Measurements from ENCODE around the gene MFSD8.
"Not testable (repeated sequence)": the region's sequence is repeated elsewhere in the genome, so short reads cannot be mapped to it uniquely, and the experiment has no call there.

MFSD8 gene

DNA sequence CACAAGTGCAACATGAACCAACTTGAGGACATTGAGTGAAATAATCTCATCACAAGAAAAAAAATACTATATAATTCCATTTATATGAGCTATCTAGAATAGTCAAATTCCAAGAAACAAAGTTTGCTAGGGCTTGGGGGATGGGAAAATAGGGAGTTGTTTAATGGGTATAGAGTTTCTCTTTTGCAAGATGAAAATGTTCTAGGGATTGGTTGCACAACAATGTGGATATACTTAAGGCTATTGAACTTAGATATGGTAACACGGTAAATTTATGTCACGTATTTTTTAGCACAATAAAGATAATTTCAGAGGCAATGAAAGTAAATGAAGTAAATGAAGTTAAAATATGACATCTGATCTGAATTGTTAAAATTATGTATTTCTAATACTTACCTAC is 7.9 kb downstream of the MFSD8 start:
- Histone ChIP-seq H3K27me3 (ENCODE audit: control insufficient read depth, low read length) (no peaks in the 10 kb centered on the region), H3K36me3 (ENCODE audit: control insufficient read depth, low read length) (peaks cover 4% of the 10 kb centered on the region; the same call in 1 of the 2 replicates), H3K9me2 (replicated peaks; ENCODE audit: control insufficient read depth, low read length) (no peaks in the 10 kb centered on the region), H3K27ac (ENCODE audit: low read depth, low read length) (no peak overlapping the region), H3F3A (ENCODE audit: control insufficient read depth, insufficient read depth) (no peaks in the 10 kb centered on the region), H3K79me2 (ENCODE audit: control insufficient read depth, low read length) (peaks cover 17% of the 10 kb centered on the region), H3K4me3 (ENCODE audit: low read length) (no peak overlapping the region), H3K4me1 (ENCODE audit: control insufficient read depth, low read length) (no peaks in the 10 kb centered on the region), H3K4me2 (ENCODE audit: low read length) (no peak overlapping the region), H4K20me1 (ENCODE audit: control insufficient read depth, insufficient read depth, low read depth, low read length) (no peaks in the 10 kb centered on the region), H3K9me3 (ENCODE audit: control insufficient read depth, insufficient read depth, low read length) (no peaks in the 10 kb centered on the region)
- TF ChIP-seq CTCF (IDR thresholded peaks at IDR 0.05; ENCODE audit: low read depth, low read length, poor library complexity, severe bottlenecking), result no peak
- no peak for TF ChIP-seq EZH2phosphoT487 (IDR thresholded peaks at IDR 0.05; ENCODE audit: borderline replicate concordance, low read length)

DNA sequence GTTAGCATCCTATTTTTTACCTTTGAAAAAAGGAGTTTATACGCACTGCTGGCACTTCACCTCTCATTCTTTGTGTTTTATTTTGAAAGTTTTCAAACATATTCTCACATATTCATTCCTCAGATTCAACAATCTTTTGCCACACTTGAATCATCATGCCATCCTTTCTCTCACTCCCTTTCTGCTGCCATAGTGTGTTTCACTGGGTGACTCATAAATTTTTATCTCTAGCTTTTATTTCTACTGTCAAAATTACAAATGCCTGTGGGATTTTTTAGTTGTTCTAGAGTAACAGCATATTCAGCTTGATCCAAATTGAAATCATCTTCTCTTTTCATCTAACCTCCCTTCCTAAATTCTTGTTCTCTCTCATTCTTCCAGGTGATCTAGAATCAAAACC is 28.0 kb downstream of the MFSD8 start:
- Histone ChIP-seq H3K27ac (ENCODE audit: low read depth, low read length) (no peak overlapping the region), H4K20me1 (ENCODE audit: control insufficient read depth, insufficient read depth, low read depth, low read length) (no peaks in the 10 kb centered on the region), H3F3A (ENCODE audit: control insufficient read depth, insufficient read depth) (no peaks in the 10 kb centered on the region), H3K9me3 (ENCODE audit: control insufficient read depth, insufficient read depth, low read length) (no peaks in the 10 kb centered on the region), H3K4me1 (ENCODE audit: control insufficient read depth, low read length) (no peaks in the 10 kb centered on the region), H3K27me3 (ENCODE audit: control insufficient read depth, low read length) (no peaks in the 10 kb centered on the region), H3K4me3 (ENCODE audit: low read length) (no peak overlapping the region), H3K79me2 (ENCODE audit: control insufficient read depth, low read length) (no peaks in the 10 kb centered on the region), H3K36me3 (ENCODE audit: control insufficient read depth, low read length) (peaks cover 9% of the 10 kb centered on the region), H3K9me2 (replicated peaks; ENCODE audit: control insufficient read depth, low read length) (no peaks in the 10 kb centered on the region), H3K4me2 (ENCODE audit: low read length) (no peak overlapping the region)
- TF ChIP-seq EZH2phosphoT487 (IDR thresholded peaks at IDR 0.05; ENCODE audit: borderline replicate concordance, low read length), result no peak
- no peak for TF ChIP-seq CTCF (IDR thresholded peaks at IDR 0.05; ENCODE audit: low read depth, low read length, poor library complexity, severe bottlenecking)

DNA sequence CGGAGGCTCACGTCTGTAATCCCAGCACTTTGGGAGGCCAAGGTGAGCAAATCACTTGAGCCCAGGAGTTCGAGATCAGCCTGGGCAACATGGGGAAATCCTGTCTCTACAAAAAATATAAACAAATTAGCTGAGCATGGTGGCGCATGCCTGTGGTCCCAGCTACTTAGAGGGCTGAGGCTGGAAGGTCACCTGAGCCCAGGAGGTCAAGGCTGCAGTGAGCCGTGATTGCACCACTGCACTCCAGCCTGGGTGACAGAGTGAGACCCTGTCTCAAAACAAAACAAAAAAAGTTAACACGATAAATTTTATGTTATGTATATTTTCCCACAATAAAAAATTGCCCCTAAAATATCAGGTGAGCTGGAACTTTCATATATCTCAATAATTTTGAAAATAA is 33.1 kb downstream of the MFSD8 start:
- H3K4me1 ChIP-seq (ENCODE audit: control insufficient read depth, low read length); H3K36me3 ChIP-seq (ENCODE audit: control insufficient read depth, low read length); H3K9me2 ChIP-seq (replicated peaks; ENCODE audit: control insufficient read depth, low read length); H4K20me1 ChIP-seq (ENCODE audit: control insufficient read depth, insufficient read depth, low read depth, low read length); H3F3A ChIP-seq (ENCODE audit: control insufficient read depth, insufficient read depth); H3K9me3 ChIP-seq (ENCODE audit: control insufficient read depth, insufficient read depth, low read length); H3K27me3 ChIP-seq (ENCODE audit: control insufficient read depth, low read length); H3K79me2 ChIP-seq (ENCODE audit: control insufficient read depth, low read length); H3K4me3 ChIP-seq (ENCODE audit: low read length); H3K4me2 ChIP-seq (ENCODE audit: low read length); H3K27ac ChIP-seq (ENCODE audit: low read depth, low read length): not testable (repeated sequence)

GRCh38 chr4:127930175-127930574 is 34.8 kb downstream of the MFSD8 start:
- H3K4me2 ChIP-seq (ENCODE audit: low read length), result no peak overlapping the region
- H3K9me2 ChIP-seq (replicated peaks; ENCODE audit: control insufficient read depth, low read length), result no peaks in the 10 kb centered on the region
- no peaks in the 10 kb centered on the region for H3F3A ChIP-seq (ENCODE audit: control insufficient read depth, insufficient read depth)
- no peaks in the 10 kb centered on the region for H3K9me3 ChIP-seq (ENCODE audit: control insufficient read depth, insufficient read depth, low read length)
- H4K20me1 ChIP-seq (ENCODE audit: control insufficient read depth, insufficient read depth, low read depth, low read length), result no peaks in the 10 kb centered on the region
- TF ChIP-seq EZH2phosphoT487 (IDR thresholded peaks at IDR 0.05; ENCODE audit: borderline replicate concordance, low read length) (no peak), CTCF (IDR thresholded peaks at IDR 0.05; ENCODE audit: low read depth, low read length, poor library complexity, severe bottlenecking) (no peak)
- H3K4me1 ChIP-seq (ENCODE audit: control insufficient read depth, low read length), result no peaks in the 10 kb centered on the region
- no peaks in the 10 kb centered on the region for H3K27me3 ChIP-seq (ENCODE audit: control insufficient read depth, low read length)
- H3K4me3 ChIP-seq (ENCODE audit: low read length), result no peak overlapping the region
- H3K27ac ChIP-seq (ENCODE audit: low read depth, low read length), result no peak overlapping the region
- H3K79me2 ChIP-seq (ENCODE audit: control insufficient read depth, low read length), result no peaks in the 10 kb centered on the region
- no peaks in the 10 kb centered on the region for H3K36me3 ChIP-seq (ENCODE audit: control insufficient read depth, low read length)

GRCh38 chr4:127925720-127926119 is 39.3 kb downstream of the MFSD8 start:
- H3K27ac ChIP-seq (ENCODE audit: low read depth, low read length); H3K79me2 ChIP-seq (ENCODE audit: control insufficient read depth, low read length): not testable (repeated sequence)

More at GRCh38 chr4:127925720-127926119, 39.3 kb downstream of the MFSD8 start:
- not testable (repeated sequence) for H3K9me3 ChIP-seq (ENCODE audit: control insufficient read depth, insufficient read depth, low read length); H4K20me1 ChIP-seq (ENCODE audit: control insufficient read depth, insufficient read depth, low read depth, low read length); H3K4me2 ChIP-seq (ENCODE audit: low read length); H3K9me2 ChIP-seq (replicated peaks; ENCODE audit: control insufficient read depth, low read length); H3K36me3 ChIP-seq (ENCODE audit: control insufficient read depth, low read length); H3F3A ChIP-seq (ENCODE audit: control insufficient read depth, insufficient read depth); H3K4me1 ChIP-seq (ENCODE audit: control insufficient read depth, low read length); H3K27me3 ChIP-seq (ENCODE audit: control insufficient read depth, low read length); H3K4me3 ChIP-seq (ENCODE audit: low read length)

Measured in DOHH2 (cell line).